Activated naive CD4-positive, alpha-beta T cell treated with anti-CD3 and anti-CD28 coated beads for 36 hours (primary cell): ENCODE results near the gene TPRN. TPM values are rescaled to one million over a fixed set of nuclear protein-coding genes. Genes with fewer than 3 reads are reported as not detected.

Experiments
- microRNA-seq: library from miRNA; unstranded; fragments of <30 nt; microRNA quantifications from one replicate; pipeline ENCODE4 v1.2.0, GENCODE V29; 2022; ENCODE audit warnings: borderline microRNAs expressed, borderline replicate concordance
- total RNA-seq, 2 experiments: library from RNA; stranded (reverse); gene quantifications; one replicate each; pipeline ENCODE4 v1.2.3, GENCODE V29; 2021

The TPRN gene
- total RNA-seq, 2 experiments from 2014 or later: 2.1 to 2.6 TPM

Small RNA genes within 50 kb of the gene (microRNA-seq; reads per million reads assigned to microRNA genes)
- not detected for gene MIR3621

Other genes starting within 250 kb of the TPRN start
- 1 to 10 TPM; 1.1 to 1.9 TPM for gene LCN12, start 248.5 kb downstream of the TPRN start, total RNA-seq
- not detected for gene PTGDS, start 223.2 kb downstream of the TPRN start, total RNA-seq
- not detected for gene LCNL1, start 217.7 kb downstream of the TPRN start, total RNA-seq
- gene PAXX, start 208.3 kb downstream of the TPRN start, total RNA-seq: 10 to 100 TPM; 75.9 to 76.8 TPM
- not detected for gene CLIC3, start 204.2 kb downstream of the TPRN start, total RNA-seq
- gene ABCA2, start 172.5 kb downstream of the TPRN start, total RNA-seq: 1 to 10 TPM; 4.1 to 4.7 TPM
- gene FUT7, start 168.7 kb downstream of the TPRN start, total RNA-seq: not detected
- gene NPDC1, start 154.6 kb downstream of the TPRN start, total RNA-seq: 10 to 100 TPM; 14.2 to 15.9 TPM
- gene ENTPD2, start 146.7 kb downstream of the TPRN start, total RNA-seq: not detected
- gene SAPCD2, start 130.2 kb downstream of the TPRN start, total RNA-seq: 1 to 10 TPM; 3.8 to 3.9 TPM
- 1 to 10 TPM; 2.6 to 3.4 TPM for gene UAP1L1, start 123.2 kb downstream of the TPRN start, total RNA-seq
- 10 to 100 TPM; 18.7 to 18.9 TPM for gene MAN1B1, start 113.8 kb downstream of the TPRN start, total RNA-seq
- 100 to 1,000 TPM; 162 to 167 TPM for gene DPP7, start 86.0 kb downstream of the TPRN start, total RNA-seq
- gene GRIN1, start 61.6 kb downstream of the TPRN start, total RNA-seq: under 1 TPM in 1 of 2 experiments, not detected in 1; 0.35 TPM
- gene LRRC26, start 30.7 kb downstream of the TPRN start, total RNA-seq: not detected
- not detected for gene TMEM210, start 28.7 kb downstream of the TPRN start, total RNA-seq
- gene ANAPC2, start 12.2 kb downstream of the TPRN start, total RNA-seq: 10 to 100 TPM; 34.8 to 36.6 TPM
- 10 to 100 TPM; 48.2 to 49.9 TPM for gene SSNA1, start 12.1 kb downstream of the TPRN start, total RNA-seq
- 10 to 100 TPM; 21.8 to 23.2 TPM for gene TMEM203, start 4.9 kb upstream of the TPRN start, total RNA-seq
- gene NDOR1, start 5.0 kb upstream of the TPRN start, total RNA-seq: 10 to 100 TPM; 25.3 to 26.1 TPM
- gene RNF208, start 21.5 kb upstream of the TPRN start, total RNA-seq: 1 to 10 TPM; 4.9 to 5.0 TPM
- under 1 TPM; 0.17 to 0.26 TPM for gene CYSRT1, start 24.4 kb upstream of the TPRN start, total RNA-seq
- gene RNF224, start 26.8 kb upstream of the TPRN start, total RNA-seq: not detected
- not detected for gene SLC34A3, start 30.2 kb upstream of the TPRN start, total RNA-seq
- gene TUBB4B, start 40.5 kb upstream of the TPRN start, total RNA-seq: 100 to 1,000 TPM; 193 to 196 TPM
- not detected for gene STPG3, start 50.5 kb upstream of the TPRN start, total RNA-seq
- gene NELFB, start 54.6 kb upstream of the TPRN start, total RNA-seq: 10 to 100 TPM; 47.0 to 47.1 TPM
- gene TOR4A, start 77.0 kb upstream of the TPRN start, total RNA-seq: 1 to 10 TPM in 1 of 2 experiments, under 1 TPM in 1; 0.93 to 1.1 TPM
- gene NRARP, start 101.5 kb upstream of the TPRN start, total RNA-seq: 1 to 10 TPM; 1.8 to 2.2 TPM
- gene EXD3, start 222.4 kb upstream of the TPRN start, total RNA-seq: 10 to 100 TPM; 11.2 to 12.7 TPM
- 1 to 10 TPM; 1.0 to 1.2 TPM for gene NOXA1, start 222.7 kb upstream of the TPRN start, total RNA-seq
- not detected for gene ENTPD8, start 240.6 kb upstream of the TPRN start, total RNA-seq